ENCODE data around the gene HHATL.

Gene HHATL

GRCh38 chr3:42694366-42694765 lies 8.2 kb downstream of the HHATL start:
- TF ChIP-seq CTCF (conservative IDR thresholded peaks at IDR 0.05), result no peak
- H3K27ac ChIP-seq, result no peak overlapping the region

DNA sequence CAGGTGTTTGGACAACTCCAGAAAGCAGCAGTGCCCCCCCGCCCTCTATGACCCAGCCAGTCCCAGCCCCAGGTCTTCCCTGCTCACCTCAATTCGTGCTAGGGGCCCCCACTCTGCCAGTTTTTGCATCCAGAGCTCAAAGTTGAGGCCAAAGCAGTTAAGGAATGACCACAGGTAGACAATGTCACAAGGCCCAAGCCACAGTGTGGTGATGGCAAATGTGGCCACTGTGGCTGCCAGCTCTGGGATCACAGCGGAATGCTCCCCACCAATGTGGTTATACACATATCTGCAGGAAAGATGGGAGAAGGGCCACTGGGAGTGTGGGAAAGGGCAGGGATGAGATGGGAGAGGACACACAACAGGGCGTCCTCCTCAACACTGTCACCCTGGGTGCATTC lies 9.1 kb downstream of the HHATL start:
- TF ChIP-seq CTCF (conservative IDR thresholded peaks at IDR 0.05), result no peak

GRCh38 chr3:42692667-42693529 lies 9.7 kb downstream of the HHATL start:
- TF ChIP-seq CTCF (conservative IDR thresholded peaks at IDR 0.05), result no peak
- H3K27ac ChIP-seq, result no peak overlapping the region

More for the DNA sequence above, 9.1 kb downstream of the HHATL start:
- H3K27ac ChIP-seq, result no peak overlapping the region

GRCh38 chr3:42691816-42692666 lies 10.6 kb downstream of the HHATL start:
- no peak for TF ChIP-seq CTCF (conservative IDR thresholded peaks at IDR 0.05)
- no peak overlapping the region for H3K27ac ChIP-seq

- TF ChIP-seq CTCF (conservative IDR thresholded peaks at IDR 0.05), result no peak
- no peak overlapping the region for H3K27ac ChIP-seq
These were observed 11.6 kb downstream of the HHATL start for GRCh38 chr3:42690766-42691680.

DNA sequence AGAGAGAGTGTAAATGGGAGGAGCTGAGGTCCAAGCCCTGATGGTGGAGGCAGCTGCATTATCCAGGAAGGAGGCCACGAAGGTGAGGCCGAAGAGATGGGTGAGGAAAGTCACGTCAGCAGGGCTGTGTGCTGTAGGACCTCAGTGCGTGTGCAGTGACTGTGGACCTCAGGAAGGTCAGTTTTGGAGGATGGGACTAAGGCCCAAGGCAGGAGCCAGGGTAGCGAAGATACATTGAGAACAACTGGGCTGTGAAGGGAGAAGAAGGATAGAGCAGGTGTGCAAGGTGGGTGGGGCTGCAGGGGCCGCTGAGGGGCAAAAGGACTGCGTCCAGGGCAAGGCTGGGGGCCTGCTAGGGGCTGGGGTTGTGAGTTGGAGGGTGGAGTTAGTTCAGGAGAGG lies 12.4 kb downstream of the HHATL start:
- TF ChIP-seq CTCF (conservative IDR thresholded peaks at IDR 0.05), result no peak
- H3K27ac ChIP-seq, result no peak overlapping the region
